Measurements from ENCODE around the gene WDR70. TPM values are rescaled to one million over a fixed set of nuclear protein-coding genes. Genes with fewer than 3 reads are reported as not detected.
"Not testable (repeated sequence)": the region's sequence is repeated elsewhere in the genome, so short reads cannot be mapped to it uniquely, and the experiment has no call there.

The WDR70 gene
- total RNA-seq, 4 donors from 2014 or later: 18.9 to 106 (median 34.9) TPM

DNA sequence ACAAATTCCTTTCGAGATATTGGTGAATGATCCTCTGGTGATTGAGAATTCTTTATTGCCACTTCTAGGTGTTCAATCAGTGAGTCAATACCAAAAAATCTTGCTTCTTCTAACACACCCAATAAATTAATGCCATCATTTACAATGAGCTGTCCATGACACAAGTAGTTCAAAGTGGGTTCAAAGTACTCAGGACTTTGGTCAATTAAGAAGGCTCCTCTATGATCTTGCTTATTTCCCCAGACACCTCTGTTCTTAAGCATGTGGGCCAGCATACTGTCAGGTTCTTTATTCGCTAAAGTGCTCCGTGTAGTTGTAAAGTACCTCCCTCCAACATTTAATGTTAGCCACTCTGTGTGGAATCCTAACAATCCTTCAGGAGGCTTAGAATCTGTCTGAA is 127.1 kb downstream of the WDR70 start:
- no peak overlapping the region for H3K4me3 ChIP-seq
- H3K27me3 ChIP-seq: no peaks in the 10 kb centered on the region
- no peaks in the 10 kb centered on the region for H3K36me3 ChIP-seq
- no peak for TF ChIP-seq POLR2A (IDR thresholded peaks at IDR 0.05)
- TF ChIP-seq, protein P1, sequence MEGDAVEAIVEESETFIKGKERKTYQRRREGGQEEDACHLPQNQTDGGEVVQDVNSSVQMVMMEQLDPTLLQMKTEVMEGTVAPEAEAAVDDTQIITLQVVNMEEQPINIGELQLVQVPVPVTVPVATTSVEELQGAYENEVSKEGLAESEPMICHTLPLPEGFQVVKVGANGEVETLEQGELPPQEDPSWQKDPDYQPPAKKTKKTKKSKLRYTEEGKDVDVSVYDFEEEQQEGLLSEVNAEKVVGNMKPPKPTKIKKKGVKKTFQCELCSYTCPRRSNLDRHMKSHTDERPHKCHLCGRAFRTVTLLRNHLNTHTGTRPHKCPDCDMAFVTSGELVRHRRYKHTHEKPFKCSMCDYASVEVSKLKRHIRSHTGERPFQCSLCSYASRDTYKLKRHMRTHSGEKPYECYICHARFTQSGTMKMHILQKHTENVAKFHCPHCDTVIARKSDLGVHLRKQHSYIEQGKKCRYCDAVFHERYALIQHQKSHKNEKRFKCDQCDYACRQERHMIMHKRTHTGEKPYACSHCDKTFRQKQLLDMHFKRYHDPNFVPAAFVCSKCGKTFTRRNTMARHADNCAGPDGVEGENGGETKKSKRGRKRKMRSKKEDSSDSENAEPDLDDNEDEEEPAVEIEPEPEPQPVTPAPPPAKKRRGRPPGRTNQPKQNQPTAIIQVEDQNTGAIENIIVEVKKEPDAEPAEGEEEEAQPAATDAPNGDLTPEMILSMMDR (IDR thresholded peaks at IDR 0.05): no peak
- no peaks in the 10 kb centered on the region for H3K9me3 ChIP-seq
- H3K27ac ChIP-seq: peak overlapping the region in 2 of 4 donors; percentile 9 to 49
- no peaks in the 10 kb centered on the region for H3K4me1 ChIP-seq
- DNase-seq: no peak

DNA sequence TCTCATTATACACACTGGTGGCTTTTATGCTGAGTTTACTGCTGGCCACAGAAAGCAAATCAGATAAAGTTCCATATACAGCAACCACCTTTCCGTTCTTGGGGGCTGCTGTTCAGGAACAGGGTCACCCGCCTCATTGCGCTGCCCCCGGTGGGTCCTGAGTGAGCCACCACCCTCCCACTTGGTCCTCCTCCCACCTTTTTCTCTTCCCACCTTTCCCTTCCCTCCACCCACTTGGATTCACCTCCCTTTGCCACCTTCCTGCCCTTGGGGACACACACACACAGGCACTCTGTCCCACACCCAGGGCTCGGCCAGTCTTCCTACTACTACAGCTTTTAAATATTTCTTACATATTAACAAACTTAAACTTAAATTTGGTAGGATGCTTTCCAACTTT is 127.6 kb downstream of the WDR70 start:
- H3K4me1 ChIP-seq: no peaks in the 10 kb centered on the region
- H3K27ac ChIP-seq: peak overlapping the region in 2 of 4 donors; percentile 9 to 49
- H3K4me3 ChIP-seq: no peak overlapping the region
- DNase-seq: peak in 1 of 3 donors; percentile 44
- H3K36me3 ChIP-seq: no peaks in the 10 kb centered on the region
- TF ChIP-seq, protein P1 (IDR thresholded peaks at IDR 0.05): no peak
- TF ChIP-seq POLR2A (IDR thresholded peaks at IDR 0.05): no peak
- H3K27me3 ChIP-seq: no peaks in the 10 kb centered on the region
- no peaks in the 10 kb centered on the region for H3K9me3 ChIP-seq

DNA sequence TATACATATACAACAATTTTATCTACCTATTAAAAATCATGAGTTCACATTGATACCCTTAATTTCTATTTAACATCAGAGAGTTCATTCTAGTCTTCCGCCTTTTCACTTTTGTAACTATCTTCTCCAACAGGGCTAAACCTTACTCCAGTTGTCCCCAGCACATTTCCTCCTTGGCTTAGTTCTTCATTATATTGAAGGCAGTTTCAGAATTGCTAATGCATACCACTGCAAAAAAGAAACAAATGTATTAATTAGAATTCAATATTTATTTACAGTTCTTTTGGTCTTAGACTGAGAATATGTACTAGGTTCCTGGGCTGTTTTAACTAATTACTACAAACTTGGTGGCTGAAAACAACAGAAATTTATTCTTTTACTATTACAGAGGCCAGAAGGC is 132.5 kb downstream of the WDR70 start:
- TF ChIP-seq, protein P1 (IDR thresholded peaks at IDR 0.05): no peak
- TF ChIP-seq POLR2A (IDR thresholded peaks at IDR 0.05): no peak
- Histone ChIP-seq H3K27me3 (no peaks in the 10 kb centered on the region), H3K27ac (no peak overlapping the region), H3K9me3 (no peaks in the 10 kb centered on the region), H3K4me1 (no peaks in the 10 kb centered on the region), H3K4me3 (no peak overlapping the region), H3K36me3 (no peaks in the 10 kb centered on the region)
- no peak for DNase-seq

DNA sequence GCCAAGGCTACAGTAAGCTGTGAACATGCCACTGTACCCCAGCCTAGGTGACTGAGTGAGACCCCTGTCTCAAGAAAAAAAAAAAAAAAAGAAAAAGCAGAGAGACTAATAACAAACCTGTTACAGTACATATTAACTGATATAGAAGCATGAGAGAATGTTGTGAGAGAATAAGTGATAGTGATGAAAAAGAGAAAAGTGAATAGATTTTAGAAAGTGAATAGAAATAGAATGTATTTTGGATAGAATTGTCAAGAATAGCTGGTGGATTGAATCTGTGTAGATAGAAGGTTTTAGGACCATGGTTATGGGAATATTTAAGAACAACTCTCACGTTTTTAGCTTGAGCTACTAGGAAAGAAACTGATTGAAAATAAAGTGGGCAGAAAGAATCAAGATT is 135.8 kb downstream of the WDR70 start:
- peaks cover 0 to 6% (median 0%) of the 10 kb centered on the region in 4 donors for H3K9me3 ChIP-seq
- no peaks in the 10 kb centered on the region for H3K4me1 ChIP-seq
- DNase-seq: no peak
- H3K27ac ChIP-seq: no peak overlapping the region
- H3K4me3 ChIP-seq: no peak overlapping the region
- no peaks in the 10 kb centered on the region for H3K27me3 ChIP-seq
- peaks cover 0 to 7% (median 0%) of the 10 kb centered on the region in 3 donors for H3K36me3 ChIP-seq
- no peak for TF ChIP-seq POLR2A (IDR thresholded peaks at IDR 0.05)
- TF ChIP-seq, protein P1 (IDR thresholded peaks at IDR 0.05): no peak

DNA sequence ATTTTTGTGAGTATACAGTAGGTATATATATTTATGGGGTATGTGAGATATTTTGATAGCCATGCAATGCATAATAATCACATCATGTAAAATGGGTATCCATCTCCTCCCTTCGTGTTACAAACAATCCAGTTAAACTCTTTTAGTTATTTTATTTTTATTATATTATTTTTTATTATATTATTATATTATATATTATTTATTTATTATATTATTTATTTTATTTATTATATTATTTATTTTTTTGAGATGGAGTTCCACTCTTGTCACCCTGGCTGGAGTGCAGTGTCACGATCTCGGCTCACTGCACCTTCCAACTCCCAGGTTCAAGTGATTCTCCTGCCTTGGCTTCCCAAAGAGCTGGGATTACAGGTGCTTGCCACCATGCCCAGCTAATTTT is 138.6 kb downstream of the WDR70 start:
- Histone ChIP-seq H3K27me3 (no peaks in the 10 kb centered on the region), H3K36me3 (peaks cover 0 to 7% (median 0%) of the 10 kb centered on the region in 3 donors), H3K27ac (no peak overlapping the region), H3K9me3 (peaks cover 0 to 6% (median 0%) of the 10 kb centered on the region in 4 donors), H3K4me3 (no peak overlapping the region), H3K4me1 (no peaks in the 10 kb centered on the region)
- no peak for DNase-seq
- TF ChIP-seq POLR2A (IDR thresholded peaks at IDR 0.05): no peak
- TF ChIP-seq, protein P1 (IDR thresholded peaks at IDR 0.05): no peak

DNA sequence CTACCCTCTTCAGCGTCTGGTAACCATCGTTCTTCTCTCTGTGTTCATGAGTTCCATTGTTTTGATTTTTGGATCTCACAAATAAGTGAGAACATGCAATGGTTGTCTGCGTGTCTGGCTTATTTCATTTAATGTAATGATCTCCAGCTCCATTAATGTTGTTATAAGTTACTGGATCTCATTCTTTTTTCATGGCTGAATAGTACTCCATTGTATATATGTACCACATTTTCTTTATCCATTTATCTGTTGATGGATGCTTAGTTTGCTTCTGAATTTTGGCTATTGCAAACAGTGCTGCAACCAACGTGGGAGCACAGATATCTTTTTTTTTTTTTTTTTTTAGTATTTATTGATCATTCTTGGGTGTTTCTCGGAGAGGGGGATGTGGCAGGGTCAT is 139.2 kb downstream of the WDR70 start:
- not testable (repeated sequence) for H3K9me3 ChIP-seq, H3K4me1 ChIP-seq, H3K27me3 ChIP-seq, H3K36me3 ChIP-seq, H3K27ac ChIP-seq, H3K4me3 ChIP-seq, DNase-seq

Data from Peyer's patch (tissue), 4 donors.